GM21723 (cell line): ENCODE measurements around the gene ACTR8.

Experiments
- ATAC-seq: cut with Tn5 transposase; IDR thresholded peaks from one replicate; pipeline ENCODE4 v1.9.1; 2021; ENCODE audit warnings: mild to moderate bottlenecking, moderate library complexity; ENCODE audit not compliant: unreplicated experiment

ACTR8 gene

GRCh38 chr3:53817809-53818208 is 64.1 kb downstream of the ACTR8 start:
- no peak for ATAC-seq

- no peak for ATAC-seq
Measured at GRCh38 chr3:53817211-53817610, 64.7 kb downstream of the ACTR8 start.
